ENCODE measurements around the gene USP54. TPM values are rescaled to one million over a fixed set of nuclear protein-coding genes. Genes with fewer than 3 reads are reported as not detected.

Gene USP54
- total and polyA plus RNA-seq, 9 of the 15 experiments (the other 6 are each of a cell fraction or from before 2014, with no cell fraction given), result 3.8 to 40.1 (median 16.9) TPM

DNA sequence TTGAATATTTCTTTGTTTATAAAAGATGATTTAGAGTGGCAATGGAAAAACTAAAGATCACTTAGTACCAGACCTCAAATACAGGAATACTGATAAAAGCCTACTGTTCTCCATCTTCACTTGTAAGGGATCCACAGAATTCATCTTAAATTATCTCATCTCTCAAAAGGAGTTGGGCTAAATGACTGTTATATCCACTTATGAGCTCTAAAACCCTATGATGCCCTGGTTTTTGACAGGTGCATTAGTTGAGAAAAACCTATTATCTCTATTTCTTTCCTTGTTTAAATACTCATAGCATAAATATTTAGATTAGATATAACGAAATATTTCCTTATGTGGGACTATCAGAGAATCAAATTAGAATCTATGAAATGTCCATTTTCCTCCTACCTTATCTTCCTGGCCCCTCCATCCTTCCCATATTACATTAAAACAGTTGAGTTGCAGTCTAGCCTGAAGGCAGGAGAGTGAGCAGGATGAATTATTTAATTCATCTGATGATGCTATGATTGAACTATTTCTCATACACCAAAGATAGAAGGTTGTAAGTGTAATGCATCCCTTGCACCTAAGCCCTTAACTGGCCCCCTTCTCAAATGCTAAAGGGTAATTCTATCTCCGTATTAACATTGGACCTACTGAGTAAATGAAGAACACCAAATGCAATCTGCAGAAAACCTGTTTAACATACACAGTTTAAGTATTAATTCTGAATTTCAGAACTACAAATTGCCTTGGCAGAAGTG, 125.0 kb downstream of the USP54 start:
- Histone ChIP-seq H3K27ac (ENCODE audit: extremely low read depth, low read depth, low read length) (no peak overlapping the region), H3K9me3 (replicated peaks; ENCODE audit: control insufficient read depth, insufficient read depth, low read depth, low read length) (no peaks in the 10 kb centered on the region), H3K27me3 (ENCODE audit: control insufficient read depth in 2 of 2, insufficient read depth in 2 of 2, low read length in 2 of 2) (no peaks in the 10 kb centered on the region), H3K4me1 (replicated peaks in 1 of 2; ENCODE audit: control insufficient read depth in 2 of 2, insufficient read depth in 2 of 2, low read length in 2 of 2) (no peaks in the 10 kb centered on the region), H3K4me2 (ENCODE audit: insufficient read depth, low read length) (no peak overlapping the region), H2AFZ (ENCODE audit: low read depth, low read length) (no peak overlapping the region), H3K4me3 (no peak overlapping the region), H3K79me2 (ENCODE audit: control insufficient read depth, insufficient read depth, low read length) (no peaks in the 10 kb centered on the region), H3K9ac (ENCODE audit: insufficient read depth in 1 of 2, low read depth in 2 of 2, low read length in 2 of 2) (no peak overlapping the region), H3K9me1 (ENCODE audit: control insufficient read depth, insufficient read depth, low read length) (no peaks in the 10 kb centered on the region), H4K20me1 (replicated peaks; ENCODE audit: control insufficient read depth, insufficient read depth, low read length) (no peaks in the 10 kb centered on the region), H3K36me3 (ENCODE audit: control insufficient read depth, insufficient read depth, low read length) (peaks cover 43% of the 10 kb centered on the region)
- ChIA-PET POLR2A (interaction anchor here (1.0 to 1.1 kb wide), 2 partner anchors 9 to 41 kb away, joined by 3 read pairs; no protein-coding TSS in a partner anchor), CTCF (ENCODE audit: low intra/inter-chr PET ratio) (no interaction called here)
- in situ Hi-C loops (cut with MboI), result no loop called here
- WGBS (ENCODE audit: insufficient coverage, low coverage, missing lambda C conversion rate), result 78% methylated on average over 2 of the region's 2 CpGs
- intact Hi-C loops (cut with micrococcal nuclease), result no loop called here
- no peak for FAIRE-seq
- no peak for DNase-seq (ENCODE audit: extremely low read depth in 1 of 4, low spot score in 3 of 4)
- BruUV-seq (replicated peaks), result no TSS peak
- TF ChIP-seq NFE2 (IDR thresholded peaks at IDR 0.05; ENCODE audit: low read depth) (no peak), CREB1 (IDR thresholded peaks at IDR 0.05) (no peak), CREB1 (CRISPR knock-in tag; IDR thresholded peaks at IDR 0.05) (no peak), U2AF1 (optimal IDR thresholded peaks at IDR 0.05; ENCODE audit: low read depth, low read length) (no peak), NFIC (IDR thresholded peaks at IDR 0.05) (no peak), ZNF655 (CRISPR knock-in tag; IDR thresholded peaks at IDR 0.05) (no peak), ZNF140 (CRISPR knock-in tag; IDR thresholded peaks at IDR 0.05) (no peak), NCOA1 (IDR thresholded peaks at IDR 0.05; ENCODE audit: low read depth) (no peak), PTTG1 (tag; IDR thresholded peaks at IDR 0.05; ENCODE audit: low read depth) (no peak), HNRNPUL1 (IDR thresholded peaks at IDR 0.05; ENCODE audit: low read length) (no peak), FOXJ2 (tag; IDR thresholded peaks at IDR 0.05) (no peak), FOXM1 (IDR thresholded peaks at IDR 0.05; ENCODE audit: low read depth) (no peak), FOXM1 (CRISPR knock-in tag; IDR thresholded peaks at IDR 0.05; ENCODE audit: low read depth) (no peak), PHTF2 (CRISPR knock-in tag; IDR thresholded peaks at IDR 0.05) (no peak), ILF3 (IDR thresholded peaks at IDR 0.05; ENCODE audit: borderline replicate concordance) (no peak), CGGBP1 (CRISPR knock-in tag; IDR thresholded peaks at IDR 0.05) (no peak), PHF20 (IDR thresholded peaks at IDR 0.05; ENCODE audit: partially characterized antibody) (no peak), SNIP1 (IDR thresholded peaks at IDR 0.05; ENCODE audit: low read depth) (no peak)
- ATAC-seq, result no peak

Data from K562 (cell line).